Caco-2 (cell line): ENCODE measurements around the gene SULT2A1. TPM values are rescaled to one million over a fixed set of nuclear protein-coding genes. Genes with fewer than 3 reads are reported as not detected.

Experiments
- BruUV-seq: library from RNA; stranded (reverse); fragments of 400-500 nt; replicated peaks from 2 replicates; lab custom pipeline; 2021; lab: Mats Ljungman, UMichigan
- CTCF ChIA-PET: fragments of 300-600 bp; sonication (Branson Sonifier 250); formaldehyde crosslinking; loops from one replicate; lab custom pipeline; 2022; ENCODE audit warnings: antibody characterized with exemption; lab: Charles Lee
- POLR2A ChIA-PET: fragments of 300-600 bp; sonication (Branson Sonifier 250); formaldehyde crosslinking; loops from one replicate; lab custom pipeline; 2022; ENCODE audit warnings: antibody characterized with exemption; lab: Charles Lee
- DNase-seq, 2 experiments: peaks; one replicate each; pipeline versions ENCODE4 v3.0.0 to v3.0.0-alpha.2; 2020 to 2022
- H3K27me3 ChIP-seq: replicated peaks from 2 replicates; pipeline ENCODE4 v1.6.0; 2011; ENCODE audit warnings: low read length; ENCODE audit not compliant: control insufficient read depth, insufficient read depth
- H3K36me3 ChIP-seq: 2 replicates; pipeline ENCODE4 v1.5.1; 2011; ENCODE audit warnings: low read length; ENCODE audit not compliant: control insufficient read depth, insufficient read depth
- H3K4me1 ChIP-seq: fragments of 250-450 bp; sonication (Bioruptor Pico); 2 replicates; pipeline ENCODE4 v1.5.1; 2020; ENCODE audit warnings: mild to moderate bottlenecking
- H3K4me3 ChIP-seq: 2 replicates; pipeline ENCODE4 v1.5.1; 2011; ENCODE audit warnings: low read depth, mild to moderate bottlenecking, control low read depth, low read length
- H3K9me3 ChIP-seq: fragments of 250-450 bp; sonication (Bioruptor Pico); 2 replicates; pipeline ENCODE4 v1.5.1; 2020; ENCODE audit warnings: mild to moderate bottlenecking, moderate library complexity
- H3K27ac Mint-ChIP-seq: one replicate; pipeline ENCODE4 v1.8.0; 2022; ENCODE audit warnings: mixed read lengths; ENCODE audit not compliant: unreplicated experiment
- H3K27me3 Mint-ChIP-seq: one replicate; pipeline ENCODE4 v1.8.0; 2022; ENCODE audit warnings: mixed read lengths; ENCODE audit not compliant: insufficient read depth, unreplicated experiment
- H3K36me3 Mint-ChIP-seq: one replicate; pipeline ENCODE4 v1.8.0; 2022; ENCODE audit warnings: mild to moderate bottlenecking, mixed read lengths; ENCODE audit not compliant: insufficient read depth, unreplicated experiment
- H3K4me1 Mint-ChIP-seq: one replicate; pipeline ENCODE4 v1.8.0; 2022; ENCODE audit warnings: low read depth, mixed read lengths; ENCODE audit not compliant: unreplicated experiment
- H3K4me3 Mint-ChIP-seq: one replicate; pipeline ENCODE4 v1.8.0; 2022; ENCODE audit warnings: mild to moderate bottlenecking, moderate library complexity, mixed read lengths; ENCODE audit not compliant: unreplicated experiment
- H3K9me3 Mint-ChIP-seq: one replicate; pipeline ENCODE4 v1.8.0; 2022; ENCODE audit warnings: mixed read lengths; ENCODE audit not compliant: unreplicated experiment
- CTCF ChIP-seq, 2 experiments: fragments of 200-600 bp in 1 of 2; IDR thresholded peaks; 1 replicate in 1 of 2; 2 replicates in 1 of 2; pipeline versions ENCODE4 v1.5.1 to v1.8.0; 2011 to 2022; ENCODE audit warnings: antibody characterized with exemption in 1 of 2, control low read depth in 1 of 2, inconsistent platforms in 1 of 2, low read depth in 1 of 2, low read length in 1 of 2, mild to moderate bottlenecking in 1 of 2, moderate library complexity in 1 of 2; ENCODE audit not compliant: insufficient read depth in 1 of 2, severe bottlenecking in 1 of 2, unreplicated experiment in 1 of 2
- intact Hi-C: fragments of 100-400 bp; cut with micrococcal nuclease; formaldehyde crosslinking; loops from one replicate; pipeline ENCODE4 v1.10.0; 2022; ENCODE audit not compliant: unreplicated experiment
- total RNA-seq: library from RNA; stranded (reverse); gene quantifications from 2 replicates; pipeline ENCODE4 v1.2.3, GENCODE V29; 2022

The SULT2A1 gene
- total RNA-seq, 1 experiment from 2014 or later: 4.5 TPM

GRCh38 chr19:47839913-47840312 lies 46.2 kb downstream of the SULT2A1 start:
- Mint-ChIP-seq H3K4me1 (no peaks in the 10 kb centered on the region), H3K9me3 (no peaks in the 10 kb centered on the region), H3K4me3 (no peak overlapping the region), H3K27me3 (peaks cover 7% of the 10 kb centered on the region), H3K36me3 (no peaks in the 10 kb centered on the region), H3K27ac (no peak overlapping the region)
- Histone ChIP-seq H3K36me3 (no peaks in the 10 kb centered on the region), H3K4me1 (no peaks in the 10 kb centered on the region), H3K27me3 (no peaks in the 10 kb centered on the region), H3K9me3 (no peaks in the 10 kb centered on the region; the same call in 1 of the 2 replicates), H3K4me3 (no peak overlapping the region)
- intact Hi-C loops: no loop called here
- POLR2A ChIA-PET: no interaction called here
- DNase-seq: no peak
- no TSS peak for BruUV-seq
- CTCF ChIA-PET: interaction anchor here (2.0 kb wide), 1 partner anchor 29 kb away, joined by 4 read pairs; no protein-coding TSS in a partner anchor
- TF ChIP-seq CTCF (IDR thresholded peaks at IDR 0.05; ENCODE audit: insufficient read depth in 1 of 2, low read depth in 1 of 2, low read length in 1 of 2, severe bottlenecking in 1 of 2, unreplicated experiment in 1 of 2): no peak

- no TSS peak for BruUV-seq
- CTCF ChIA-PET: interaction anchor here (2.0 kb wide), 1 partner anchor 30 kb away, joined by 4 read pairs; no protein-coding TSS in a partner anchor
- no peaks in the 10 kb centered on the region for H3K27me3 ChIP-seq
Observed at GRCh38 chr19:47839411-47839810, 46.7 kb downstream of the SULT2A1 start.

GRCh38 chr19:47836038-47836437 lies 50.1 kb downstream of the SULT2A1 start:
- POLR2A ChIA-PET: no interaction called here

More at GRCh38 chr19:47839411-47839810, 46.7 kb downstream of the SULT2A1 start:
- intact Hi-C loops: no loop called here
- no peak overlapping the region for H3K4me3 Mint-ChIP-seq
- H3K27ac Mint-ChIP-seq: no peak overlapping the region
- no peaks in the 10 kb centered on the region for H3K36me3 ChIP-seq
- no peak for DNase-seq
- H3K4me3 ChIP-seq: no peak overlapping the region
- peaks cover 7% of the 10 kb centered on the region for H3K27me3 Mint-ChIP-seq
- H3K9me3 ChIP-seq: no peaks in the 10 kb centered on the region; the same call in 1 of the 2 replicates
- TF ChIP-seq CTCF (IDR thresholded peaks at IDR 0.05; ENCODE audit: insufficient read depth in 1 of 2, low read depth in 1 of 2, low read length in 1 of 2, severe bottlenecking in 1 of 2, unreplicated experiment in 1 of 2): no peak
- no peaks in the 10 kb centered on the region for H3K4me1 ChIP-seq
- no peaks in the 10 kb centered on the region for H3K36me3 Mint-ChIP-seq
- H3K9me3 Mint-ChIP-seq: no peaks in the 10 kb centered on the region
- POLR2A ChIA-PET: no interaction called here
- no peaks in the 10 kb centered on the region for H3K4me1 Mint-ChIP-seq

More at GRCh38 chr19:47836038-47836437, 50.1 kb downstream of the SULT2A1 start:
- Mint-ChIP-seq H3K4me1 (no peaks in the 10 kb centered on the region), H3K27ac (no peak overlapping the region), H3K27me3 (no peaks in the 10 kb centered on the region), H3K36me3 (no peaks in the 10 kb centered on the region), H3K9me3 (no peaks in the 10 kb centered on the region), H3K4me3 (no peak overlapping the region)
- no peak for DNase-seq
- no TSS peak for BruUV-seq
- H3K4me1 ChIP-seq: no peaks in the 10 kb centered on the region
- CTCF ChIA-PET: interaction anchor here (0.6 to 0.7 kb wide), 2 partner anchors 13 to 245 kb away, joined by 3 to 5 read pairs; no protein-coding TSS in a partner anchor
- H3K27me3 ChIP-seq: no peaks in the 10 kb centered on the region
- H3K36me3 ChIP-seq: no peaks in the 10 kb centered on the region
- H3K4me3 ChIP-seq: no peak overlapping the region
- intact Hi-C loops: no loop called here
- no peak for TF ChIP-seq CTCF (IDR thresholded peaks at IDR 0.05; ENCODE audit: insufficient read depth in 1 of 2, low read depth in 1 of 2, low read length in 1 of 2, severe bottlenecking in 1 of 2, unreplicated experiment in 1 of 2)
- H3K9me3 ChIP-seq: no peaks in the 10 kb centered on the region; the same call in 1 of the 2 replicates
